CD4-positive, alpha-beta T cell (primary cell): ENCODE measurements around the gene LRPPRC. TPM values are rescaled to one million over a fixed set of nuclear protein-coding genes. Genes with fewer than 3 reads are reported as not detected.

Experiments
- ATAC-seq: fragments of 200-7000 bp; cut with Tn5 transposase; one replicate; pipeline ENCODE4 v1.10.0; 2022; ENCODE audit warnings: mild to moderate bottlenecking; ENCODE audit not compliant: poor library complexity
- CTCF ChIA-PET: fragments of 350-600 bp; sonication (Branson Sonifier 250); formaldehyde crosslinking; loops from one replicate; lab custom pipeline; 2021; ENCODE audit warnings: antibody characterized with exemption, inconsistent platforms; lab: Charles Lee
- POLR2A ChIA-PET: fragments of 350-600 bp; sonication (Branson Sonifier 250); formaldehyde crosslinking; loops from one replicate; lab custom pipeline; 2021; ENCODE audit warnings: antibody characterized with exemption, inconsistent platforms; lab: Charles Lee
- DNase-seq, 14 experiments: peaks; one replicate each; pipeline ENCODE4 v3.0.0-alpha.2; 2013 to 2020; ENCODE audit warnings: mixed read lengths in 2 of 14
- H3K27ac ChIP-seq, 2 donors: one replicate each; pipeline versions ENCODE4 v1.5.1 to v1.7.0; 2013; ENCODE audit warnings: low read length in 2 of 2, low read depth in 1 of 2, mild to moderate bottlenecking in 1 of 2
- H3K27me3 ChIP-seq, 2 experiments: 1 replicate in 1 of 2; 2 replicates in 1 of 2; pipeline versions ENCODE4 v1.6.1 to v1.7.0; 2013; ENCODE audit warnings: low read length in 2 of 2, control low read depth in 1 of 2, mild to moderate bottlenecking in 1 of 2, moderate library complexity in 1 of 2; ENCODE audit not compliant: insufficient read depth in 2 of 2, control insufficient read depth in 1 of 2
- H3K36me3 ChIP-seq: one replicate; pipeline ENCODE4 v1.6.1; 2013; ENCODE audit warnings: low read length, control low read depth; ENCODE audit not compliant: insufficient read depth
- H3K4me1 ChIP-seq: one replicate; pipeline ENCODE4 v1.6.1; 2013; ENCODE audit warnings: low read length, control low read depth; ENCODE audit not compliant: insufficient read depth
- H3K4me3 ChIP-seq: one replicate; pipeline ENCODE4 v1.5.1; 2013; ENCODE audit warnings: mild to moderate bottlenecking, low read length, moderate library complexity
- H3K9me3 ChIP-seq, 2 experiments: 1 replicate in 1 of 2; 2 replicates in 1 of 2; pipeline versions ENCODE4 v1.6.1 to v1.7.0; 2013; ENCODE audit warnings: low read length in 2 of 2, mild to moderate bottlenecking in 2 of 2, control low read depth in 1 of 2, moderate library complexity in 1 of 2; ENCODE audit not compliant: control insufficient read depth in 1 of 2, insufficient read depth in 1 of 2
- H3K27ac Mint-ChIP-seq: one replicate; pipeline ENCODE4 v1.8.0; 2020; ENCODE audit warnings: mixed read lengths
- H3K27me3 Mint-ChIP-seq: one replicate; pipeline ENCODE4 v1.8.0; 2021; ENCODE audit warnings: mixed read lengths
- H3K36me3 Mint-ChIP-seq: one replicate; pipeline ENCODE4 v1.8.0; 2021; ENCODE audit warnings: low read depth, mixed read lengths
- H3K4me1 Mint-ChIP-seq: one replicate; pipeline ENCODE4 v1.8.0; 2021; ENCODE audit warnings: low read depth, mixed read lengths
- H3K4me3 Mint-ChIP-seq: one replicate; pipeline ENCODE4 v1.8.0; 2020; ENCODE audit warnings: mild to moderate bottlenecking, mixed read lengths
- H3K9me3 Mint-ChIP-seq: one replicate; pipeline ENCODE4 v1.8.0; 2020; ENCODE audit warnings: mixed read lengths
- CTCF ChIP-seq: fragments of 200-600 bp; IDR thresholded peaks from one replicate; pipeline ENCODE4 v1.8.0; 2022; ENCODE audit warnings: antibody characterized with exemption, mild to moderate bottlenecking
- intact Hi-C, 2 experiments: fragments of 100-400 bp; cut with DNase I in 1 of 2; cut with micrococcal nuclease in 1 of 2; formaldehyde crosslinking; loops; one replicate each; pipeline versions ENCODE4 v1.15.1 to v1.9.0; 2023 to 2025; cut with DNase I, micrococcal nuclease
- total RNA-seq, 174 experiments: library from RNA in 2 of 174; stranded (reverse) in 2 of 174; gene quantifications; one replicate each; pipeline ENCODE4 v1.2.3 and lab custom pipeline; 2021 to 2026

The LRPPRC gene
- total RNA-seq, 2 experiments from 2014 or later, result 55.2 to 55.4 TPM

- Mint-ChIP-seq H3K36me3 (no peaks in the 10 kb centered on the region), H3K4me3 (no peak overlapping the region), H3K9me3 (no peaks in the 10 kb centered on the region), H3K27me3 (peaks cover 25% of the 10 kb centered on the region), H3K4me1 (peaks cover 9% of the 10 kb centered on the region), H3K27ac (no peak overlapping the region)
- Histone ChIP-seq H3K4me1 (peaks cover 6% of the 10 kb centered on the region), H3K27me3 (no peaks in the 10 kb centered on the region), H3K9me3 (no peaks in the 10 kb centered on the region), H3K27ac (no peak overlapping the region), H3K36me3 (no peaks in the 10 kb centered on the region), H3K4me3 (no peak overlapping the region)
- intact Hi-C loops, result no loop called here
- DNase-seq (no peak), ATAC-seq (no peak)
- ChIA-PET POLR2A (no interaction called here), CTCF (no interaction called here)
- no peak for TF ChIP-seq CTCF
These were observed 114.8 kb downstream of the LRPPRC start for GRCh38 chr2:43880952-43881351.

- Histone ChIP-seq H3K36me3 (no peaks in the 10 kb centered on the region), H3K4me1 (peaks cover 6% of the 10 kb centered on the region), H3K4me3 (no peak overlapping the region), H3K27me3 (no peaks in the 10 kb centered on the region), H3K27ac (no peak overlapping the region), H3K9me3 (no peaks in the 10 kb centered on the region)
- POLR2A ChIA-PET, result no interaction called here
- ATAC-seq (no peak), DNase-seq (no peak)
- H3K4me3 Mint-ChIP-seq, result no peak overlapping the region
- no peaks in the 10 kb centered on the region for H3K36me3 Mint-ChIP-seq
- TF ChIP-seq CTCF, result no peak
- intact Hi-C loops, result no loop called here
- H3K27me3 Mint-ChIP-seq, result peaks cover 26% of the 10 kb centered on the region
- peaks cover 9% of the 10 kb centered on the region for H3K4me1 Mint-ChIP-seq
- no peaks in the 10 kb centered on the region for H3K9me3 Mint-ChIP-seq
- CTCF ChIA-PET, result no interaction called here
- no peak overlapping the region for H3K27ac Mint-ChIP-seq
These were observed 115.3 kb downstream of the LRPPRC start for GRCh38 chr2:43880471-43880870.

- Mint-ChIP-seq H3K9me3 (no peaks in the 10 kb centered on the region), H3K4me1 (peaks cover 9% of the 10 kb centered on the region), H3K27me3 (peaks cover 31% of the 10 kb centered on the region), H3K27ac (no peak overlapping the region), H3K36me3 (no peaks in the 10 kb centered on the region), H3K4me3 (no peak overlapping the region)
- Histone ChIP-seq H3K27me3 (peaks cover 0 to 2% of the 10 kb centered on the region in 2 experiments), H3K27ac (no peak overlapping the region), H3K4me1 (peaks cover 6% of the 10 kb centered on the region), H3K9me3 (no peaks in the 10 kb centered on the region), H3K36me3 (no peaks in the 10 kb centered on the region), H3K4me3 (no peak overlapping the region)
- ChIA-PET POLR2A (no interaction called here), CTCF (interaction anchor here (0.7 kb wide), 1 partner anchor 381 kb away, joined by 3 read pairs; no protein-coding TSS in a partner anchor)
- ATAC-seq, result no peak
- no peak for DNase-seq
- TF ChIP-seq CTCF, result no peak
- intact Hi-C loops, result no loop called here
These were observed 116.5 kb downstream of the LRPPRC start for GRCh38 chr2:43879261-43879660.
